HG03064 (cell line): Measurements from ENCODE around the gene RNF167.
A peak's percentile ranks its signal among the peaks of the same experiment; 100 is the strongest.

Experiments
- ATAC-seq: cut with Tn5 transposase; IDR thresholded peaks from one replicate; pipeline ENCODE4 v1.9.1; 2021; ENCODE audit warnings: low read depth; ENCODE audit not compliant: unreplicated experiment

Gene RNF167

GRCh38 chr17:4950075-4950745 lies 10.1 kb downstream of the RNF167 start:
- peak; percentile 9 for ATAC-seq

GRCh38 chr17:4950746-4951204 lies 10.7 kb downstream of the RNF167 start, which contains the start of gene ENO3:
TSS of gene ENO3 (plus strand) at chr17:4951119. CDS start at chr17:4951830, 711 bp downstream.
- no peak for ATAC-seq

- ATAC-seq, result no peak
Measured at GRCh38 chr17:4951486-4951885, 11.4 kb downstream of the RNF167 start.

- ATAC-seq, result no peak
Measured at GRCh38 chr17:4953451-4953961, 13.4 kb downstream of the RNF167 start.

GRCh38 chr17:4955091-4955490 lies 15.0 kb downstream of the RNF167 start:
- no peak for ATAC-seq

GRCh38 chr17:4956493-4957061 lies 16.5 kb downstream of the RNF167 start:
- ATAC-seq, result no peak

- no peak for ATAC-seq
Measured at GRCh38 chr17:4958102-4958501, 18.0 kb downstream of the RNF167 start.

GRCh38 chr17:4959261-4959965 lies 19.3 kb downstream of the RNF167 start:
- no peak for ATAC-seq

- no peak for ATAC-seq
Measured at GRCh38 chr17:4960279-4960922, 20.3 kb downstream of the RNF167 start.

GRCh38 chr17:4965311-4965986 lies 25.4 kb downstream of the RNF167 start:
- ATAC-seq, result no peak

- ATAC-seq, result peak; percentile 74
Measured at GRCh38 chr17:4966844-4967538, 26.9 kb downstream of the RNF167 start.

GRCh38 chr17:4967539-4968485 lies 27.7 kb downstream of the RNF167 start, which contains the start of gene SPAG7:
TSS of gene SPAG7 (minus strand) at chr17:4967817. CDS start at chr17:4967804, 13 bp downstream.
- ATAC-seq, result peak; percentile 53

- ATAC-seq, result no peak
Measured at GRCh38 chr17:4968486-4969046, 28.5 kb downstream of the RNF167 start.

- no peak for ATAC-seq
Measured at GRCh38 chr17:4969047-4969550, 29.0 kb downstream of the RNF167 start.

GRCh38 chr17:4969551-4970173 lies 29.6 kb downstream of the RNF167 start:
- no peak for ATAC-seq

- no peak for ATAC-seq
Measured at GRCh38 chr17:4970273-4970672, 30.2 kb downstream of the RNF167 start.

GRCh38 chr17:4971826-4972225 lies 31.8 kb downstream of the RNF167 start:
- no peak for ATAC-seq

- ATAC-seq, result no peak
Measured at GRCh38 chr17:4972322-4972721, 32.3 kb downstream of the RNF167 start.
